Activated T-cell treated with anti-CD3 and anti-CD28 coated beads for 4 hours (primary cell): Measurements from ENCODE around the gene RALGAPA2.

Source experiments
- DNase-seq: peaks from one replicate; pipeline ENCODE4 v3.0.0-alpha.2; 2020

Gene RALGAPA2

DNA sequence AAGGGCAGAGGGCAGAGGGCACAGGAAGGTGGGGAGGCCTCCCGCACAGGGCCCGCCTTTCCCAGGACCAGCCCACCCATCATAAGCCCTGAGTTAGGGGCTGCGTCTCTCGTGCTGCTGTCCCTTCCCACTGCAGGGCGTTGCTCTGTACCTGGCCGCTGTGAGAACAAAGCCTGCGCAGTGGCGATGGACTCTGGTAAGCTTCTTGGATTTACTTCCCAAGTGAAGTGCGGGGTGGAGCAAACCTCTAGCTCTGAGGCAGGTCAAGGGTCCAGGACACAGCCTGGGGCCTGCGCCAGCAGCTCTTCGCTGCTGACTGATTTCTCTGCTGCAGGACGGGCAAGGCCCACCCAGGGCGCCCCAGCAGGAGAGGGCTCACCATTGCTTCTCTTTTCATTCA, 320.7 kb downstream of the RALGAPA2 start:
- DNase-seq, result no peak

DNA sequence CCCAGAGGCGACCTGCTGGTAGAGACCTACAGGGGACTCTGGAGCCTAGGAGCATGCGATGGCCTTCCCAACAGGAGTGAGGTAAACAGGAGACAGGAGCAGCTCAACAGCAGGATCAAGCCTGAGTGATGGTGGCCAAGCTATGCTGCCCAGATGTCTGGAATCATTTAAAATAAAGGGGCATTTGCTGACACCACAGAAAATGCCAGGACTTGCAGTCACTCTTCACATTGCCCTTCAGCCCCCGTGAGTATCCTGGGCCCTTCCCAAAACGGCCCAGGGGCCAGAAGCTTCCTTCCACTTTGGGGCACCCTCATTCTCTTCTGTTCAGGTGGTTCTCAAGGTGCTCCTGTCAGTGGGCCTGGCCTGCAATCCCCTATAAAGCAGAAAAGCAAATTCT, 321.3 kb downstream of the RALGAPA2 start:
- DNase-seq, result no peak

DNA sequence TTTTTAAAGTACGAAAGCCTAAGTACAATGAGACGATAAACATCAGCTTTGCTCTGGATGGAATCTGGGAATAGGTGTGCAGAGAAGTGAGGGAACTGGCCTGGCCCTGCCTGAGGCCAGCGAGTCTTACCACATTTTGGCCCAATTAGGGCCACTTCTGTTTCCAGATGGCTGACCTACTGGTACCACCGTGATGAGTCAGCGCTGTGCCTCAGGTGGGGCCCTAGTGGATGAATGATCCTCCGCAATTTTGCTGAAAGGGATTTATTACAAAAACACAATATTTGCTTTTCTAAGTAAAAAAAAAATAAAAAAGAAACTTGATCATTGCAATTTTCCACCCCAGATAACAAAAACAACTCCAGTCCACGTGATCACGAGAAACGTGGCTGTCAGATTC, 322.1 kb downstream of the RALGAPA2 start:
- no peak for DNase-seq

DNA sequence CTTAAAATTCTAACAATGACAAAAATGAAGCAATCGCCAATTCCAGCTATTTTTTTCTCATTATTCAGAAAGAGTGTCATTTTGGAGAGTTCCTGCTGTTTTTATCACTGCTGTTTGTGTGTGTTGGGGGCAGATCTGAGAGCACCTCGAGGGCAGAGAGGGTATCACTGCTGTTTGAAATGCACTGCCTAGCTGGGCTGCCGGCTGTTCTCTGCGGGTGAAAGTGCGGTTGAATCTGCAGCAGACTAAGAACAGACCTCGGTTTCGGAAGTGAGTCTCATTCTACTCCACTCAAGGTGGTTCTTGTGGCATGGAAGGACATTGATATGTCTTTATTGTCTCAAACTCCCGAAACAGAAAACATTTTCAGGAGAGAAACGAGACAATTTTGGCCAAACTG, 326.3 kb downstream of the RALGAPA2 start:
- DNase-seq, result no peak

DNA sequence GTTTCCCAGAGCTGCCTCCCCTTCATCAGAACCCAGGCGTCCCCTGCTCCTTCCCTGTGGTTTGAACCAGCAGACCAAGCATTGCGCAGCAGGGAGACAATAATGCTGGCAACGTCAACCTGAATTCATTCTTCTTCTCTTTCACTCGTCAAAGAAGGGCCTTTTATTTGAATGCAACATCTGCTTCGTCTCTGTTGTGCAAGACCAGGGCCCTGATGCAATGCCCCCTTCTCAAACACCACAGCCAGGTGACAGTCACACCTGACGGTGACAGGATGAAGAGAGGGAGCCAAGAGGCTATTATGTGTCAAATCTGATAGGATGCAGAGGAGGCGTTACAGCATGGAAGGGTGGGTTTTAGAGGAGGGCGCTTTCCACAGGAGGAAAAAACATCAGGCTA, 336.6 kb downstream of the RALGAPA2 start:
- no peak for DNase-seq

DNA sequence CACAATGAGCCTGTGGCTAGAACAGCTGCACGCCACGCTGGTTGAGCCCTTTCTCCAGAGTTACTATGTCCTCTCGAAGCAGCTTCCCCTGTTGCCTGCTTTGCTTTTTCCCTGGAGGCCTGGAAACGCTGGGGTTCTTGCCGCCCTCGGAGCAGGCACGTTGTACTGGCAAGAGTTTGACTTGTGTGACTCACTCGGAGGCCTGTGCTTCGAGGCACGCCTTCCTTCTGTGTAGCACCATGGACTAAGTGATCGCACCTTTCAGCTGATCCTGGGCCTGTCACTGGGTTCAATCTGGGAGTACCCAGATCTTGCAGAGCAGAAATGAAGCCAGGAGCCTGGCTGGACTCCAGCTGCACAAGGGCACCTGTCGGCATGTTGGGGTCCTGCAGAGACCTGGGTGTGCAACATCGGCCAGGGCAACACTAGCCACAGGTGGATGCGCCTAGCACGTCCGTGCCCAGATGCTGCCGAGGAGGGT, 339.3 kb downstream of the RALGAPA2 start:
- no peak for DNase-seq

DNA sequence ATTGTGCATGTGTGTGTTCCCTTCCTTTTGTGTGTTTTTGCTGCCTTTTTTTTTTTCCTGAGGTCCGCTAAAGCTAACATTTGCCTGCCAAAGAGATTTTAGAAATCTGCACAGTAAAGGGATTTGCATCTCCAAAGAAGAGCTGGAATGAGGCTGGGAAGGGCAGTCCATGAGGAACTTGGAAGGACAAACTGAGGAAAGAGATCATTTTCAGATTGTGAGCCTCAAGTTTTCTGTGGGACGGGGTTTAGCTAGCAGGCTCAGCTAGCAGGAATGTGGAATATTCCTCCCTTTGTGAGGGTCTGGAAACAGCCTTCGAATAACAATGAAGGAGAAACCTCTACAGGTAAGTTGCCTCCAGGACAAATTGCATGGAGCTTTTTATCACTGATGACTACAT, 340.8 kb downstream of the RALGAPA2 start:
- no peak for DNase-seq

DNA sequence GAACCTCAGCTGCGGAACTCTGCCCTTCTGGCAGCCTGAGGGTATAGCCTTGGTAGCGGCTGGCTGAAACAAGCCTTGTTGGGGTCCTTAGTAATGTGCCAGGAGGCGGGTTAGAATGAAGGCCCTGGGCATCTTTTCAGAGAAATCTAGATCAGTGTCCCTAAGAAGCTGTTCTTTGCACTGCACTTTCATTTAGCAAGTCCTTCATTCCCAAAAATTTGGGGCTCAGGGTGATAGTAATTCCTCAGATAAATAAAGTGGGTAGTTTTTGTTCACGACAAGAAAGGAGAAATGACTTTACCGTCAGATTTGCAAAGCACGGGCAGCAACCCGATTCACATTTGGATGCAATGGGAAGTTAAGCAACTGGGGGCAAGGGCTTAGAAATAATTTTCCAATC, 341.4 kb downstream of the RALGAPA2 start:
- DNase-seq, result no peak

DNA sequence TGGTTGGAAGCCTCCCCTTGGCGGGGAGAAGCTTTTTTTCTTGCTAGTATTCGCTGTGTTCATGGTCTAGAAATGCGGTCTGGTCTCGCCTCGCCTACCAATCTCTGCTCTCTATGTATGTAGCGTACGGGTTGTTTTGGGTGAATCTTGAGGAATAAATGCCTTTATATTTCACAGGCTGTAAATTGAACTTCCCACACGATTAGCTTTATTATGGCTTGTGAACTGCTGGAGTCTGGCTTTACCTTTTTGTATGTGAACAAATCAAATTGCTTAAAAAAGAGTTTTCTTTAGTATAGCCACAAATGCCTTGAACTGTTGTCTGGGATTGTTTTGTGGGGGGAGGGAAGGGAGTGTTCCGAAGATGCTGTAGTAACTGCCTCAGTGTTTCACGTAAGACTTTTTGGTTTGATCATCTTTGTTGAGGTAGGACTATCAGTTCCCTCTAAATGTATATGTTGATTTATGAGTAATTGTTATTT, 342.3 kb downstream of the RALGAPA2 start:
- no peak for DNase-seq

DNA sequence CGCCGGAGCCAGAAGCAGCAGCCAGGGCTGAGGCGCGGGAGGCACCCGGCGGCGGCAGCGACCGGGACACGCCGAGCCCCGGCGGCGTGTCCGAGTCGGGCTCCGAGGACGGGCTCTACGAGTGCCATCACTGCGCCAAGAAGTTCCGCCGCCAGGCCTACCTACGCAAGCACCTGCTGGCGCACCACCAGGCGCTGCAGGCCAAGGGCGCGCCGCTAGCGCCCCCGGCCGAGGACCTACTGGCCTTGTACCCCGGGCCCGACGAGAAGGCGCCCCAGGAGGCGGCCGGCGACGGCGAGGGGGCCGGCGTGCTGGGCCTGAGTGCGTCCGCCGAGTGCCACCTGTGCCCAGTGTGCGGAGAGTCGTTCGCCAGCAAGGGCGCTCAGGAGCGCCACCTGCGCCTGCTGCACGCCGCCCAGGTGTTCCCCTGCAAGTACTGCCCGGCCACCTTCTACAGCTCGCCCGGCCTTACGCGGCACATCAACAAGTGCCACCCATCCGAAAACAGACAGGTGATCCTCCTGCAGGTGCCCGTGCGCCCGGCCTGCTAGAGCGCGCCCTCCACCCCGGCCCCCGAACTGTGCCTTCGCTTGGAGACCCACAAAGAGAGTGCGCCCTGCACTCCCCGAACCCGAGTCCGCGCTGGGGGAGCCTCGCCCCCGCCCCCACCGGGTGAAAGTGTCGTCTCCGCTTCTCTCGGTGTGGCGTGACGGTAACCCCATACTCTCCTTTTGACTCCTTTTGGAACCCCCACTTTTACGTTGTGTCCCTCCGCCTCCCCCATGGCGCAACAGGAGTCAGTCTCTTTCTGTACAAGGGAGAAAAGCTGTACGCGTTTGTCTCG, 343.0 kb downstream of the RALGAPA2 start:
- no peak for DNase-seq

DNA sequence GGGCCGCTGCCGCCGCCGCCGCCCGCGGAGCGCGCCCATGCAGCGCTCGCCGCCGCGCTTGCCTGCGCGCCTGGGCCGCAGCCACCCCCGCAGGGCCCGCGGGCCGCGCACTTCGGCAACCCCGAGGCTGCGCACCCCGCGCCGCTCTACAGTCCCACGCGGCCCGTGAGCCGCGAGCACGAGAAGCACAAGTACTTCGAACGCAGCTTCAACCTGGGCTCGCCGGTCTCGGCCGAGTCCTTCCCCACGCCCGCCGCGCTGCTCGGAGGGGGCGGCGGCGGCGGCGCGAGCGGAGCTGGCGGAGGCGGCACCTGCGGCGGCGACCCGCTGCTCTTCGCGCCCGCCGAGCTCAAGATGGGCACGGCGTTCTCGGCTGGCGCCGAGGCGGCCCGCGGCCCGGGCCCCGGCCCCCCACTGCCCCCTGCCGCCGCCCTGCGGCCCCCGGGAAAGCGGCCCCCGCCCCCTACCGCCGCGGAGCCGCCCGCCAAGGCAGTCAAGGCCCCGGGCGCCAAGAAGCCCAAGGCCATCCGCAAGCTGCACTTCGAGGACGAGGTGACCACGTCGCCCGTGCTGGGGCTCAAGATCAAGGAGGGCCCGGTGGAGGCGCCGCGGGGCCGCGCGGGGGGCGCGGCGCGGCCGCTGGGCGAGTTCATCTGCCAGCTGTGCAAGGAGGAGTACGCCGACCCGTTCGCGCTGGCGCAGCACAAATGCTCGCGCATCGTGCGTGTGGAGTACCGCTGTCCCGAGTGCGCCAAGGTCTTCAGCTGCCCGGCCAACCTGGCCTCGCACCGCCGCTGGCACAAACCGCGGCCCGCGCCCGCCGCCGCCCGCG, 343.8 kb downstream of the RALGAPA2 start:
- DNase-seq, result no peak

DNA sequence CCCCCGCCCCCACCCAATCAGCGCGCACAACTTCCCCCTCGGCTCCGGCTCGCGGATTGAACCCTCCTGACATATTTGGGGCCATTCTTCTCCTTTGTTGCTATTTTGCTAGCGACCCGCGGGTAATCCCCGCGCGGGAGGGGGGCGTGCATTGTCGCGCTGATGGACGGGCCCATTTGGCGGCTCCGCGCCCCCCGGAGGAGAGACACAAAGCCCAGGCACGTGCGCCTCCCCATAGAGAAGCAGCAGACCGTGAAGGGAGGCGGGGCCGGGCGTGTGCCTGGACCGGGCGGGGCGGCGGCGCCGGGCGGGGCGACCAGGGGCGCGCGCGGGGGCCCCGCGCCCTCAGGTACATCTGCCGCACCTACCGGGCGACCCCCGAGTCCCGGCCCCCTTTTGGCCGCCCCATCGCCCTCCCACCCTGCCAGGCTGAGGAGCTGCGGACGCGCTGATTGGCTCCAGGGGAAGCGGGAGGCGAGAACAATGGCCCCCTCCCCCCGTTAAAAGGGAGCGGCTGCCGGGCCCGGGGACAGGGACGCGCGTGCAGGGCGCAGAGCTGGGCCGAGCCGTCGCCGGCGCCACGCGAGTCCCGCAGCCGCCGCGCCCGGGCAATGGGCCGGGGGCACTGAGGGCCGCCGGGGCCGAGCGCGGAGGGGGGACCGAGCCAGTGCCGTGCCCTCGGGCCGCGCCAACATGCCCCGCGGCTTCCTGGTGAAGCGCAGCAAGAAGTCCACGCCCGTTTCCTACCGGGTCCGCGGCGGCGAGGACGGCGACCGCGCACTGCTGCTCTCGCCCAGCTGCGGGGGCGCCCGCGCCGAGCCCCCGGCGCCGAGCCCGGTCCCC, 344.6 kb downstream of the RALGAPA2 start, which contains the start of gene INSM1:
TSS of gene INSM1 (plus strand) at position 530 of the 843 bp plus-strand sequence. CDS start at position 694, 164 bp downstream.
- DNase-seq, result no peak

DNA sequence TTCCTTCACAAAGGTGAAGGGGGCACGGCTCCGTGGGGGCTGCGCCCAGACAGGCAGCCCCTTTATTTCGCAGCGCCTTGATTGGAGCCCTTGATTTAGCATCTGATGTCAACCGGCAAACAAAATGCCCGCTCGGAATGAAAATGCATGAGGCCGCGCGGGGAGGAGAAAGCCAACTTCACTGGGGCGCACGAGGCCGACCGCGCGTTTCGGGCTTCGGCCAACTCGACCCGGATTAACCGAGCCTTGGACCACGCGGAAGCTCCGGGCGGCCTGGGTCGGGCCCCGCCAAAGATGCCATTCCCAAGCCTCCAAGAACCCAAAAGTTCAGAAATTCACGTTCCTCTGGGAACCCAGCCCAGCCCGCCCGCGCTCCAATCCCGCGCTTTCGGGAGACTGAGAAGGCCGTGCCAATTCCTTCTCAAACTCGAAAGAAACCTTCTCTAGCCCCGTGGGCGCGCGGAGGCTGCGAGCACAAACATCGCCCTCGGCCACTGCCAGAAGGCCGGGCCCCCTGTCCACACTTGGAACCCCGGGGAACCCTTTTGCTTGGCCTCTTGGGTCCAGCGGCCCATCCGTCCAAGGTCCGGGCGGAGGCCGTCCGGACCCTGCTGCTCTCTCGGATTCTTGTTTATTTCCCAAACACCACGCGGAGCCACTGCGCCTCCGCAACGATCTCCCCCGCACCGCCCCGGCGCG, 345.4 kb downstream of the RALGAPA2 start:
- no peak for DNase-seq

DNA sequence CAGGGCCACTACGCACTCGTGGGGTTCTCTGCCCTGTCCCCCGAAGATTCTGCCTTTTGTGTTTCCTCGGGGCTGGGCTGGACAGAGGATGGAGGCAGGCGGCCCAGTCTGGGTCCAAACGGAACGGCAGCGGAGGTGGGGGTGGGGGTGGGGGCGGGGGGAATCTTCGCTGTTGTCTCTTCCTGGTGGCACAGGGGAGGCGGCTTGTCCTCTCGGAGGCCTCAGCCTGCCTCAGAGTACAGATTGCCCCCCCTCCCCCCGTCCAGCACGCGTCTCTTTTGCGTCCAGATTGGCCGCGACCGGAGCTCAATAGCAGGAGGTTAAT, 345.9 kb downstream of the RALGAPA2 start:
- DNase-seq, result no peak

DNA sequence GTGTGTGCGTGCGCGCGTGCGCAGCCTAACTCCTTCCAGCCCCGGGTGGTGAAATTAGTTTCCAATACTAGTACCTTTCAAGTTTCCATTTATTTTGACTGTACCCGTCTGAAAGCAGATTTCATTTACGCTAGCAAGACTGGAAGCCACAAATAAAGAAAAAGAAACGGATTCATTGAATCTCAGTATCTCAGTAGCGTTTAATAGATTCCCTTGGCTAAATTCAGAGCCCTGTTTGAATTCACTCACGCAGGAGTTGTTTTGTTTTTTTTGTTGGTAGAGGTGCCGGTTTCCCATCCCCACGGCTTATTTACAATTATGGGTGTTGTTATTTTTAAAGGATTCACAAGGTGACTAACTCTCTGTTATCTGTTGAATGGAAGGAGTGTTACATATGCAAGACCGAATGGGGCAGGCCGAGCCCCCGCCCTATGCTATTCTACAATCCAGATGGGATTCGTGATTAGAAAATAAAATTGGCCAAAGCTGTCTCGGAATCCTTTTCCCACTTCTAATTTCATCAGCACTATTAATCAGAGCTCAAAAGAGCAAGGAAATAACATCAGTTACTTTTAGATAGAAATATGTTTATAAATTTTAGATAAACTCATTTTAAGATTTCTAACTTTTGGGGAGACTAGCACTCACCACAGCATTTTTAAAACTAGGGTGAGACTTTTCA, 346.8 kb downstream of the RALGAPA2 start:
- DNase-seq, result no peak

DNA sequence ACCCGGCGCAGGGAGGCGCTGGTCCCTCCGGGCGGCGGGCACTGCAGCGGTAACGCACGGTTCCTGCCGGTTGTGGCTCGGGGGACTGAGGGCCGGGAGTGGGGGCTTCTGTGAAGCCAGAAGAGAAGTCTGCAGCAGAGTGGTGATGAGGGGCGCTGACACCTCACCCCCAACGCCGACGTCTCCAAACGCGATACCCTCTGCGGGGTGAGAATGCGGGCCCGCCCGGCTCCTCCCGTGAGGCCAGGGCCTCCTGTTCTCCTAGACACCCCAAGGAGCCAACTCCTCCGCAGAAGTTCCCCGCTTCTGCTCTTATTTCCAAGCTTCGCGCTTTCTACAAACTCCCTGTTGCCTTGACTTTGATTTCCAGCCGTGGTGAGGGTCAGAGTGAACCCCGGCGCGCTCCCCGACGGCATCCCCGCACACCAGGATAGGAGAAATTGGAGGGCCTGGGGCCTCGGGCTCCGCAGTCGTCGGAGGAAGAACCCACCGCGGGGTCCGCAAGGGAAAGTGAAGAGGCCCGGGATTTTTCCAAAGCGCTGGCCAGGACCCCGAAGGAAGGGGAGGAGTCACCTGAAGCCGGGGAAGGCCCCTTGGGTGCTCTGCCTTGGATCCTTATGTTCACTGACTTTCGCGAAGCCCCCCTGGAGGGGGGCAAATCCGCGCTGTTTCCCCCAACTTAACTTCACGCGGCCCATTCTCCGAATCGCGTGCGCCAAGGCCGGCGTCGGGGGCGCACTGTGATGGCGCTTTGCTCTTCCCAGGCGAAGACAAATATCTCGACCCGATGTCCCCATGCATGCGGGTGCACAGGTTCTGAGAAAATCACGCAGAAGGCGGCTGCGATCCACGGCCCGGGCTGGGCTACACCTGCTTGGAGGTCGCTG, 347.6 kb downstream of the RALGAPA2 start:
- DNase-seq, result no peak

DNA sequence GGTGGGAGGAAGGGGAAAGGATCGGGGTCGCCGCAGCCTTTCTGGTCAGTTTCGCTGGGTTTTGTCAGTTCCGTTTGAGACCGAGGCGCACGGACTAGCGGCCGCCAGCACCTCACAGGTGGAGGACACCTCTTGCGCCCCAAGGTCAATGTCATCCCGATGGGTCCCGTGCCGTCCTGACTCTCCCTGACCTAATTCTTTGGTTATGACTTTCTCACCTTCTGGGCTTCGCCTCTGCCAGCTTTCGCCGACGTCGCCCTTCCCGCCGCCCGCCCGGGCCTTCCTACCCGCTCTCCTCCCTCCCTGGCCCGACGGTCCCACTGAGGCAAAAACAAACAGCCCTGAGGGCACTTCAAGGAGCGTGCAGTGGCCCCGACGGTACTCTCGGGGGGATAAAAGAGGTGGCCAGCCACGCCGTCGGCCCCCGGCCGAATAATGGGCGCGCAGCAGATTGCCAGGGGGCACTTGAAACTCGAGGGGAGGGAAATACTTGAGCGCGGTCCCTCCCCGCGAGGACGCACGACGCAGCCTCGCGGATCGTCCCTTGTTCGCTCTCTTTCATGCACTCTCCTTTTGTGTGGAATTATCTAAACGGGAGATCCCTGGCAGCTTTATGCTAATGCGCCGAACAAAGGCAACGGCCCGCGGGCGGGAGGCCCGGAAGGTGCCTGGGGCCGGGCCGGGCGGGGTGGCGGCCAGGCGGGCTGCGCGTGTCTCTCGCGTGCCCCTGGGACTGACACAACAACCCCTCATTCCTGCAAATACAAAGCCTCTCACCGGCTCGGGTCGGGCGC, 348.4 kb downstream of the RALGAPA2 start:
- no peak for DNase-seq

DNA sequence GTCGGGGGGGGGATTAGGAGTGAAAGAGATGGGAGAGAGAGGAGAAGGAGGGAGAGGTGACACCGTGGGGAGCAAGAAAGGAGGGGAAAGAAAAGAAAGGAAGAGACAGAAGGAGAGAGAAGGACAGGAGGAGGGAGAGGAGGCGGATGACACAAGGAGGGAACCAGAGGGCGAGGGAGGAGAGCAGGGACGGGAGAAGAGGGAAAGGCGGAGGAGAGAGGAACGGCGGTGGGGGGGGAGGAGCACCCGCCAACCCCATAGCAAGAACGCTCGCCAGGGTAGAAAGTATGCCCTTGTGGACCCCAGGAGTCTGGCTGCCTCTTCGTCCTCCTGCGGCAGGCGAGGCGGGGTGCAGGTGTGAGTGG, 349.0 kb downstream of the RALGAPA2 start:
- DNase-seq, result no peak

DNA sequence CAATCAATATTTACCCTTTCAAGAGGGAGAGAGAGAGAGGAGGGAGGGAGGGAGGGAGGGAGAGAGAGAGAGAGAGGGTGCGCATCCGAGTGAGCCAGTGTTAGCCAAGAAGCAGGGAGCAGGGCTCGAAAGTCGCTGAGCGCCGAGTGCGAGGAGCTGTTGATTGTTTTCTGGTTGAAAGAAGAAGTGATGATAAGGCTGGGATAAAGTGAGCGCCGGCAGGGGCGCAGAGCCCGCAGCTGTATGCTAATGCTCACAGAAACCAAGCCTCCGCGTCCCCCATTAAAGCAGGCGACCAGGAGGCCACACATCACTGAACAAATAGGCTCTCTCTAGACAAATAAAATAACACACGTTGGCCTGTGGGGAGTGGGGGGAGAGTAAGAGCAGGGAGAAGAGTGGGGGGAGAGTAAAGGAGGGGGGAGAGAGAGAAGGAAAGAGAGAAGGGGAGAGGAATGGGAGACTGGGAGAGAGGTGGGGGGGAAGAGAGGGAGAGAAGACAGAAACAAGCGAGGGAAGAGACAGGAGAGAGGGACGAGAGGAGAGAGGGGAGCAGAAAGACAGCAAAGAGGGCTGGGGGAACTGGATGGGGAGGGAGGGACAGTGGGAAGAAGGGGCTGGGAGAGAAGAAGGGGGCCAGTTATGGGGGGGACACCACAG, 349.5 kb downstream of the RALGAPA2 start:
- DNase-seq, result no peak
